Epithelial cell of umbilical artery (primary cell): ENCODE measurements around the gene C4B. TPM values are rescaled to one million over a fixed set of nuclear protein-coding genes. Genes with fewer than 3 reads are reported as not detected.

Experiments used
- total RNA-seq: library from RNA; depleted of rRNA; stranded (reverse); fragments of >200 nt; gene quantifications from 2 replicates; pipeline ENCODE4 v1.2.3, GENCODE V29; 2014

Gene C4B
- total RNA-seq, result 0.32 and 1.1 TPM in 2 replicates

DNA sequence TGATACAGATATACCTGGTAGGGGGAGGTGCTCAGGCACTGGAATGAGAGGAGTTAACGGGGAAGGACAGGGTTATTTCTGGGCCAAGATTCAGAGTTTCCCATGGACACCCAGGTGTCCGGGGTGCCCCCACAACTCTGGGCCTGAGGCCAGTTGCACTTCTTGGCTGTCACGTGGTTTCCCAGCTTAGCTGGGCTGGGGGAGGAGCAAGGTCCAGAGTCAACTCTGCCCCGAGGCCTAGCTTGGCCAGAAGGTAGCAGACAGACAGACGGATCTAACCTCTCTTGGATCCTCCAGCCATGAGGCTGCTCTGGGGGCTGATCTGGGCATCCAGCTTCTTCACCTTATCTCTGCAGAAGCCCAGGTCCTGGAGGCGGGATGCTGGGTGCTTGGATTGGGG, at the start of gene C4B:
Gene C4B, plus strand, starts transcription at position 249 of the 400 bp plus-strand sequence. Its CDS starts 51 bp downstream, at position 300.

DNA sequence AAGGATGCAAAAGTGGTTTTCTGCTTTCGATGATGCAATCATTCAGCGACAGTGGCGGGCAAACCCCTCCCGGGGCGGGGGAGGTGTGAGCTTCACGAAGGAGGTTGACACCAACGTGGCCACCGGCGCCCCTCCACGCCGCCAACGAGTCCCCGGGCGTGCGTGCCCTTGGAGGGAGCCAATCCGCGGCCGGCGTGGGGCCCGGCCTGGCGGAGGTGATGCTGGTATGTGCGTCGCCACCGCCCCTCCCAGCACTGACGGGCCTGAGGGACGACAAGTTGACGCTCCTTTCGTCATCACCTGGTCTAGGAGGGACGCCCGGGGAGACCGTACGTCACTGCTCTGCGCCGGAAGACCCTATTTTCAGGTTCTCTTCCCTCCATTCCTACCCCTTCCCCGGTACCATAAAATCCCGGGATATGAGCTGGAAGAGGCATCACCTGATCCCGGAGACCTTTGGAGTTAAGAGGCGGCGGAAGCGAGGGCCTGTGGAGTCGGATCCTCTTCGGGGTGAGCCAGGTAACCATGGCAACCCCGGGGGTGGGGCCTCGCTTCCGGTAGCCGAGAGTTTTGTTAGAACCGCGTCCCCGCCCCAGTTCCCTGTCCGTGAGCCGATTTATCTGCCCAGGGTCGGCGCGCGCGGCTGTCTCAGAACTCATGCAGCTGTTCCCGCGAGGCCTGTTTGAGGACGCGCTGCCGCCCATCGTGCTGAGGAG, 42.4 kb upstream of the C4B start, which contains the start of gene DXO:
Gene DXO, minus strand, starts transcription at position 146 of the 716 bp plus-strand sequence. CDS start 463 bp downstream, outside the sequence.

DNA sequence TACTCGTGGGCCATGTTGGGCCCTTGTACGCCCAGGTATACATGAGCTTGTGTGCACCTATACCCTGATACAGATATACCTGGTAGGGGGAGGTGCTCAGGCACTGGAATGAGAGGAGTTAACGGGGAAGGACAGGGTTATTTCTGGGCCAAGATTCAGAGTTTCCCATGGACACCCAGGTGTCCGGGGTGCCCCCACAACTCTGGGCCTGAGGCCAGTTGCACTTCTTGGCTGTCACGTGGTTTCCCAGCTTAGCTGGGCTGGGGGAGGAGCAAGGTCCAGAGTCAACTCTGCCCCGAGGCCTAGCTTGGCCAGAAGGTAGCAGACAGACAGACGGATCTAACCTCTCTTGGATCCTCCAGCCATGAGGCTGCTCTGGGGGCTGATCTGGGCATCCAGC, 32.9 kb upstream of the C4B start, which contains the start of gene C4A:
Gene C4A, plus strand, starts transcription at position 314 of the 400 bp plus-strand sequence. Its CDS starts 51 bp downstream, at position 365.

DNA sequence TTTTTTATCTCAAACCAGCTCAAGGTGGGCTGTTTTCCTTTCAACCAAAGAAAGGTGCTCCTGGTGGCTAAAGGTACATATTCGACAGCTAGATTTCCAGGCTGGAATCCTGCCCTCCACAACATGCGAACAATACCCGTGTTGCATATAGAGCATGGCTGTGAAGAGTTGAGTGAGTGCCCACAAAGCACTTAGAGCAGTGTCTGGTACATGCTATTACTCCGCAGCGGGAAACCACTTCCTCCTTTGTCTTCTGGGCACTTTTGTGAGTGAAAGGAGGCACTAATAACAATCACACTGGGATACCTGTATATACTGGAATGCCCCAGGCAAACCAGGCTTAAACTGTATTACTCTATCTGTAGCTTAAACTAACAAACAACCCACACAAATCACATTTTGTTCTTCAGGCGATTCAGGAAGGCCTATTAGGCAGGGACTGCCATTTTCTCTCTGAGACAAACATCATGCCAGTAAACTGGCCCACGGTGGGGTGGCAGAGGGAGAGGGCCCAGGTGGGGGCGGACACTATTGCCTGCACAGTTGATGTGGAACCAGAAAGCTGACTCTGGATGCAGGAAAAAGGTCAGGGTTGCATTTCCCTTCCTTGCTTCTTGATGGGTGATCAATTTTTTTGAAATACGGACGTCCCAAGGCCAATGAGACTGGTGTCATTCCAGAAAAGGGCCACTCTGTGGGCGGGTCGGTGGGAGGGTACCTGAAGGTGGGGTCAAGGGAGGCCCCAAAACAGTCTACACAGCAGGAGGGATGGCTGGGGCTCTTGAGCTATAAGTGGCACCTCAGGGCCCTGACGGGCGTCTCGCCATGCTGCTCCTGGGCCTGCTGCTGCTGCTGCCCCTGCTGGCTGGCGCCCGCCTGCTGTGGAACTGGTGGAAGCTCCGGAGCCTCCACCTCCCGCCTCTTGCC, 23.3 kb downstream of the C4B start, which contains the start of gene CYP21A2:
Gene CYP21A2, plus strand, starts transcription at position 818 of the 927 bp plus-strand sequence. Its CDS starts 8 bp downstream, at position 826.

Other genes with a start within 250 kb of the C4B start
- gene VWA7, start 237.5 kb upstream of the C4B start, total RNA-seq, result not detected in 2 replicates
- 50.3 and 57.1 TPM in 2 replicates for gene VARS1, start 219.0 kb upstream of the C4B start, total RNA-seq
- 57.2 and 65.0 TPM in 2 replicates for gene LSM2, start 207.8 kb upstream of the C4B start, total RNA-seq
- 0.76 and 0.97 TPM in 2 replicates for gene HSPA1L, start 199.5 kb upstream of the C4B start, total RNA-seq
- gene HSPA1A, start 199.3 kb upstream of the C4B start, total RNA-seq, result 43.5 and 61.9 TPM in 2 replicates
- 60.1 and 104 TPM in 2 replicates for gene HSPA1B, start 187.1 kb upstream of the C4B start, total RNA-seq
- gene NEU1, start 152.0 kb upstream of the C4B start, total RNA-seq, result 58.1 and 93.8 TPM in 2 replicates
- gene SLC44A4, start 135.8 kb upstream of the C4B start, total RNA-seq, result 0.15 and 0.32 TPM in 2 replicates
- 36.4 and 43.8 TPM in 2 replicates for gene EHMT2, start 117.1 kb upstream of the C4B start, total RNA-seq
- gene ZBTB12, start 112.7 kb upstream of the C4B start, total RNA-seq, result 2.6 and 2.9 TPM in 2 replicates
- not detected in 2 replicates for gene C2, start 87.1 kb upstream of the C4B start, total RNA-seq
- gene CFB, start 68.7 kb upstream of the C4B start, total RNA-seq, result 1.3 and 7.9 TPM in 2 replicates
- 118 and 128 TPM in 2 replicates for gene NELFE, start 55.8 kb upstream of the C4B start, total RNA-seq
- gene SKIC2, start 55.6 kb upstream of the C4B start, total RNA-seq, result 33.7 and 49.4 TPM in 2 replicates
- gene DXO, start 42.7 kb upstream of the C4B start, total RNA-seq, result 10.6 and 12.7 TPM in 2 replicates
- 0.65 and 0.91 TPM in 2 replicates for gene C4A, start 32.7 kb upstream of the C4B start, total RNA-seq
- not detected in 2 replicates for gene CYP21A2, start 23.6 kb downstream of the C4B start, total RNA-seq
- gene TNXB, start 94.5 kb downstream of the C4B start, total RNA-seq, result under 0.01 and 0.15 TPM in 2 replicates
- gene ATF6B, start 113.5 kb downstream of the C4B start, total RNA-seq, result 15.3 and 15.7 TPM in 2 replicates
- gene FKBPL, start 115.5 kb downstream of the C4B start, total RNA-seq, result 7.4 and 9.7 TPM in 2 replicates
- gene PRRT1, start 137.1 kb downstream of the C4B start, total RNA-seq, result under 0.01 and 0.30 TPM in 2 replicates
- 22.2 and 36.1 TPM in 2 replicates for gene PPT2, start 139.3 kb downstream of the C4B start, total RNA-seq
- 0.65 and 1.4 TPM in 2 replicates for gene EGFL8, start 149.8 kb downstream of the C4B start, total RNA-seq
- gene AGPAT1, start 161.3 kb downstream of the C4B start, total RNA-seq, result 5.3 and 8.1 TPM in 2 replicates
- gene RNF5, start 163.6 kb downstream of the C4B start, total RNA-seq, result 44.2 and 47.7 TPM in 2 replicates
- gene AGER, start 169.5 kb downstream of the C4B start, total RNA-seq, result under 0.01 and 0.46 TPM in 2 replicates
- 48.5 and 59.4 TPM in 2 replicates for gene PBX2, start 175.4 kb downstream of the C4B start, total RNA-seq
- 3.8 and 5.2 TPM in 2 replicates for gene GPSM3, start 177.8 kb downstream of the C4B start, total RNA-seq
- gene NOTCH4, start 209.3 kb downstream of the C4B start, total RNA-seq, result 42.4 and 52.3 TPM in 2 replicates